GM23248 (cell line): ENCODE results near the gene AURKA. TPM values are rescaled to one million over a fixed set of nuclear protein-coding genes. Genes with fewer than 3 reads are reported as not detected.

Source experiments
- DNase-seq: peaks from one replicate; pipeline ENCODE4 v3.0.0-alpha.2; 2015
- H2AFZ ChIP-seq: fragments of 200-600 bp; sonication (generic); 2 replicates; pipeline ENCODE4 v1.6.1; 2016; ENCODE audit warnings: antibody characterized with exemption
- H3F3A ChIP-seq: fragments of 200-600 bp; sonication (generic); 2 replicates; pipeline ENCODE4 v1.6.1; 2016; ENCODE audit warnings: mild to moderate bottlenecking, antibody characterized with exemption, mixed run types; ENCODE audit not compliant: insufficient read depth
- H3K27ac ChIP-seq: fragments of 200-600 bp; sonication (generic); 2 replicates; pipeline ENCODE4 v1.5.1; 2016; ENCODE audit warnings: mild to moderate bottlenecking
- H3K27me3 ChIP-seq: fragments of 200-600 bp; sonication (generic); replicated peaks from 2 replicates; pipeline ENCODE4 v1.6.1; 2016; ENCODE audit warnings: mild to moderate bottlenecking; ENCODE audit not compliant: insufficient read depth
- H3K36me3 ChIP-seq: fragments of 200-600 bp; sonication (generic); 2 replicates; pipeline ENCODE4 v1.6.1; 2016; ENCODE audit warnings: low read depth, mild to moderate bottlenecking
- H3K4me1 ChIP-seq: fragments of 200-600 bp; sonication (generic); 2 replicates; pipeline ENCODE4 v1.6.1; 2016; ENCODE audit warnings: mild to moderate bottlenecking; ENCODE audit not compliant: insufficient read depth
- H3K4me2 ChIP-seq: fragments of 200-600 bp; sonication (generic); one replicate; pipeline ENCODE4 v1.6.1; 2016; ENCODE audit warnings: mild to moderate bottlenecking; ENCODE audit not compliant: unreplicated experiment
- H3K4me3 ChIP-seq: fragments of 200-600 bp; sonication (generic); 2 replicates; pipeline ENCODE4 v1.5.1; 2016; ENCODE audit warnings: mild to moderate bottlenecking
- H3K79me2 ChIP-seq: fragments of 200-600 bp; sonication (generic); 2 replicates; pipeline ENCODE4 v1.6.1; 2016; ENCODE audit warnings: mild to moderate bottlenecking; ENCODE audit not compliant: insufficient read depth
- H3K9ac ChIP-seq: fragments of 200-600 bp; sonication (generic); 2 replicates; pipeline ENCODE4 v1.6.1; 2016; ENCODE audit warnings: mild to moderate bottlenecking
- H3K9me2 ChIP-seq: fragments of 200-600 bp; sonication (generic); 2 replicates; pipeline ENCODE4 v1.6.1; 2016; ENCODE audit warnings: mixed run types, mild to moderate bottlenecking, moderate library complexity; ENCODE audit not compliant: insufficient read depth
- H3K9me3 ChIP-seq: fragments of 200-600 bp; sonication (generic); one replicate; pipeline ENCODE4 v1.6.1; 2017; ENCODE audit warnings: low read depth
- H4K20me1 ChIP-seq: fragments of 200-600 bp; sonication (generic); 2 replicates; pipeline ENCODE4 v1.6.0; 2016; ENCODE audit not compliant: insufficient read depth
- EZH2 ChIP-seq: fragments of 200-600 bp; sonication (generic); IDR thresholded peaks from 2 replicates; pipeline ENCODE4 v1.6.1; 2018; ENCODE audit warnings: antibody characterized with exemption, mild to moderate bottlenecking; ENCODE audit not compliant: insufficient read depth, poor library complexity, severe bottlenecking
- EZH2phosphoT487 ChIP-seq: fragments of 200-600 bp; sonication (generic); IDR thresholded peaks from 2 replicates; pipeline ENCODE4 v1.6.1; 2018; ENCODE audit warnings: antibody characterized with exemption, moderate library complexity, mild to moderate bottlenecking, low read depth; ENCODE audit not compliant: insufficient read depth
- WGBS, 2 experiments: methylation state at CpG; one replicate each; pipeline ENCODE4 v1.1.6; 2015 to 2017; ENCODE audit warnings: low lambda C conversion rate in 2 of 2, low coverage in 1 of 2; ENCODE audit errors: missing lambda C conversion rate in 2 of 2; 5-methylcytosine and 5-hydroxymethylcytosine counted together
- in situ Hi-C: fragments of 300-500 bp; cut with MboI; formaldehyde crosslinking; loops from 2 replicates; pipeline ENCODE4 v1.15.0; 2020
- polyA plus RNA-seq: library from polyadenylated mRNA; unstranded; fragments of >200 nt; fragmentation: Nextera tagmentation; extraction: Ambion mirVana; gene quantifications from 2 replicates; pipeline ENCODE4 v1.2.1, GENCODE V29; 2016
- total RNA-seq: library from RNA; depleted of rRNA; stranded (reverse); fragments of >200 nt; shearing (Covaris generic); gene quantifications from 2 replicates; pipeline ENCODE4 v1.2.3, GENCODE V29; 2014

Gene AURKA
- total and polyA plus RNA-seq, 2 experiments from 2014 or later = 70.8 to 88.5 TPM

DNA sequence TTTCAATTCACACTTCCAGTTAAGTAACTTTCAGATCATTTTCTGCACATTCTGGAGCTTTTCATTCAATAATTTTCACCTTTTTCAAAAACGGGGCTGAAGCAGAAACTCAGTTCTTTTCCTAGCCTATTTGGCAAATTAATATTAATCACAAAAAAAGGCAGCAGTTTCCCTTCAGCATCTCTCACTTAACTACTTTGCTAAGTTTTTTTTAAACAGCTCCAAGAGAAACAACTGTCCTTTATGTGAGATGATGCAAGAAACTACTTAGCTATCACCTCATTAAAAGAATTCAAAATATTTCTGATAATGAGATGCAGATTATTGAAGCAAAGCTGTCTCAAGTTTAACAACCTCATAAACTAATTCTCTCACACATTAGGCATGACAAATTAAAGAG, 31.9 kb upstream of the AURKA start:
- Histone ChIP-seq H3K9ac (0 out of 2 replicates have a peak overlapping the region, but pooled peaks have one; percentile 13), H3K9me2 (no peaks in the 10 kb centered on the region), H2AFZ (0 out of 2 replicates have a peak overlapping the region, but pooled peaks have one; percentile 6), H3K4me1 (peaks cover 59% of the 10 kb centered on the region), H3K4me3 (0 out of 2 replicates have a peak overlapping the region, but pooled peaks have one; percentile 0), H4K20me1 (no peaks in the 10 kb centered on the region), H3K36me3 (no peaks in the 10 kb centered on the region), H3K4me2 (peak overlapping the region; percentile 37), H3K27ac (peak overlapping the region; percentile 77), H3K79me2 (peaks cover 59% of the 10 kb centered on the region), H3F3A (peaks cover 59% of the 10 kb centered on the region), H3K27me3 (no peaks in the 10 kb centered on the region), H3K9me3 (no peaks in the 10 kb centered on the region)
- DNase-seq = no peak
- no peak for TF ChIP-seq EZH2
- TF ChIP-seq EZH2phosphoT487 = no peak
- in situ Hi-C loops = no loop called here
- 0 to 8% methylated on average over 1 of the region's 1 CpG for WGBS, 2 experiments

DNA sequence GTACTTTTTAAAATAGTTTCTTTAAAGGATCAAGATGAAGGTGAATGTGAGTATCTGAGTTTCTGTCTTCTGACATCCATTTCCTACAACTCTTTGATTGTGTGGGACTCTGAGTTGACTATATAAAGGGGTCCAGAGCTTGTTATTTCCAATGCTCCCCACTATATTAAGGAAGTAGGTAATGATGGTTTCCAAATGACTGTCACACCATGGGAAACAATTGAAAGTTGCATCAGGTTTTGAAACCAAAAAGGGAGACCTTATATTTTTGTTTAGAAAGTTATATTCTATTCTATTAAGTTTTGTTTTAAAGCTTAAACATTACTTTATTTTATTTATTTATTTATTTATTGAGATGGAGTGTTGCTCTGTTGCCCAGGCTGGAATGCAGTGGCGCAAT, 31.2 kb upstream of the AURKA start:
- peak overlapping the region; percentile 37 for H3K4me2 ChIP-seq
- H4K20me1 ChIP-seq = no peaks in the 10 kb centered on the region
- H3K4me1 ChIP-seq = peaks cover 60% of the 10 kb centered on the region
- DNase-seq = no peak
- H3K9me2 ChIP-seq = no peaks in the 10 kb centered on the region
- no peaks in the 10 kb centered on the region for H3K9me3 ChIP-seq
- TF ChIP-seq EZH2 = no peak
- in situ Hi-C loops = no loop called here
- 81 to 82% methylated on average over 1 of the region's 1 CpG for WGBS, 2 experiments
- peak overlapping the region; percentile 77 for H3K27ac ChIP-seq
- H2AFZ ChIP-seq = 0 out of 2 replicates have a peak overlapping the region, but pooled peaks have one; percentile 13
- peak overlapping the region; percentile 37; the same call in 1 of the 2 replicates for H3K9ac ChIP-seq
- no peaks in the 10 kb centered on the region for H3K36me3 ChIP-seq
- H3K79me2 ChIP-seq = peaks cover 54% of the 10 kb centered on the region
- no peak overlapping the region for H3K4me3 ChIP-seq
- no peaks in the 10 kb centered on the region for H3K27me3 ChIP-seq
- H3F3A ChIP-seq = peaks cover 59% of the 10 kb centered on the region

- TF ChIP-seq EZH2 = no peak
- TF ChIP-seq EZH2phosphoT487 = no peak
- Histone ChIP-seq H3K79me2 (peaks cover 50% of the 10 kb centered on the region), H3K36me3 (no peaks in the 10 kb centered on the region), H3K4me3 (no peak overlapping the region), H3F3A (peaks cover 59% of the 10 kb centered on the region), H3K27me3 (no peaks in the 10 kb centered on the region), H4K20me1 (no peaks in the 10 kb centered on the region), H3K4me2 (peak overlapping the region; percentile 37), H3K27ac (peak overlapping the region; percentile 77), H3K4me1 (peaks cover 60% of the 10 kb centered on the region), H3K9me3 (no peaks in the 10 kb centered on the region), H2AFZ (0 out of 2 replicates have a peak overlapping the region, but pooled peaks have one; percentile 13), H3K9ac (peak overlapping the region; percentile 37; the same call in 1 of the 2 replicates), H3K9me2 (no peaks in the 10 kb centered on the region)
- DNase-seq = peak; percentile 24
- in situ Hi-C loops = no loop called here
- WGBS, 2 experiments = 63 to 70% methylated on average over 4 of the region's 4 CpGs
These were observed 30.8 kb upstream of the AURKA start for GRCh38 chr20:56422824-56423189.

DNA sequence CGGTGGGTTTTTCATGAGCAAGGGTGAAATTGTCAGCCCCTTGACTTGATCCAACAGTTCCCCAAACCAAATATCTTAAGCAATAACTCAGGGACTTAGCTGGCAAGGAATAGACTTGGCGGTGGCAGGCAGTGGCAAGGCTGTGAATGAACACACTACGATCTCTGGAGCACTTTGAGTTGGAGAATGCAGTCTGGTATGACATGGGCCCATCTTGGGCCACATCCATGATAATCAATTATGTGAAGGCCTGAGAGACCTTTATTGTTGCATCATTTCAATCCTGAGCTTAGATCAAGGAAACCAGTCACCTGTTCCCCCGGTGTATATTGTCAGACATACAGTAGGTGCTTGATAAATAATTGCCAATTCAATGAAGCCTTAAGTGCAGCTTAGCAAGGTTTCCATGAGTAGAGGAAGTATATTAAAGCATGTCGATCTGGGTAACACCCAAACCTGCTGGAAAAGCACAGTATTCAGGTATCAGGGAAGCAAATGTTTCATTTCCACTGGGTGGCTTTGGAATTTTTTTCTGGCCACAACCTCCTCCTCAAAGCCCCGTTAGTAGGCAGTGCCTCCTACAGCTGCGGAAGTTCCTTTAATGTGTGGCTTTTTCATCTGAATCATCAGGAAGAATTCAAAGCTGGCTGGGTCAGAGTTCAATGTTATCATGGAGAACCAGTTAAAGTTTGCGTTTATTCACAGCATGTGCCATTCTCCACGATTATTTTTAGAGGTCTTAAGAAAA, 30.2 kb upstream of the AURKA start:
- H3F3A ChIP-seq = peaks cover 59% of the 10 kb centered on the region
- H3K27ac ChIP-seq = peak overlapping the region; percentile 77
- peak; percentile 86 for DNase-seq
- in situ Hi-C loops = no loop called here
- H3K27me3 ChIP-seq = no peaks in the 10 kb centered on the region
- no peak overlapping the region for H3K4me3 ChIP-seq
- H2AFZ ChIP-seq = 0 out of 2 replicates have a peak overlapping the region, but pooled peaks have one; percentile 13
- no peaks in the 10 kb centered on the region for H3K9me3 ChIP-seq
- TF ChIP-seq EZH2 (no peak), EZH2phosphoT487 (no peak)
- H3K79me2 ChIP-seq = peaks cover 50% of the 10 kb centered on the region
- no peak overlapping the region for H3K4me2 ChIP-seq
- no peaks in the 10 kb centered on the region for H3K9me2 ChIP-seq
- WGBS, 2 experiments = 51 to 52% methylated on average over 9 of the region's 9 CpGs
- H4K20me1 ChIP-seq = no peaks in the 10 kb centered on the region
- H3K9ac ChIP-seq = peak overlapping the region; percentile 37; the same call in 1 of the 2 replicates
- peaks cover 60% of the 10 kb centered on the region for H3K4me1 ChIP-seq
- no peaks in the 10 kb centered on the region for H3K36me3 ChIP-seq
